ENCODE measurements around the gene PCSK5. TPM values are rescaled to one million over a fixed set of nuclear protein-coding genes. Genes with fewer than 3 reads are reported as not detected.

Gene PCSK5
- total and polyA plus RNA-seq, 8 donors: 0.99 to 10.3 (median 4.4) TPM

- TF ChIP-seq, protein P1, sequence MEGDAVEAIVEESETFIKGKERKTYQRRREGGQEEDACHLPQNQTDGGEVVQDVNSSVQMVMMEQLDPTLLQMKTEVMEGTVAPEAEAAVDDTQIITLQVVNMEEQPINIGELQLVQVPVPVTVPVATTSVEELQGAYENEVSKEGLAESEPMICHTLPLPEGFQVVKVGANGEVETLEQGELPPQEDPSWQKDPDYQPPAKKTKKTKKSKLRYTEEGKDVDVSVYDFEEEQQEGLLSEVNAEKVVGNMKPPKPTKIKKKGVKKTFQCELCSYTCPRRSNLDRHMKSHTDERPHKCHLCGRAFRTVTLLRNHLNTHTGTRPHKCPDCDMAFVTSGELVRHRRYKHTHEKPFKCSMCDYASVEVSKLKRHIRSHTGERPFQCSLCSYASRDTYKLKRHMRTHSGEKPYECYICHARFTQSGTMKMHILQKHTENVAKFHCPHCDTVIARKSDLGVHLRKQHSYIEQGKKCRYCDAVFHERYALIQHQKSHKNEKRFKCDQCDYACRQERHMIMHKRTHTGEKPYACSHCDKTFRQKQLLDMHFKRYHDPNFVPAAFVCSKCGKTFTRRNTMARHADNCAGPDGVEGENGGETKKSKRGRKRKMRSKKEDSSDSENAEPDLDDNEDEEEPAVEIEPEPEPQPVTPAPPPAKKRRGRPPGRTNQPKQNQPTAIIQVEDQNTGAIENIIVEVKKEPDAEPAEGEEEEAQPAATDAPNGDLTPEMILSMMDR (IDR thresholded peaks at IDR 0.05): no peak
- no peaks in the 10 kb centered on the region for H3K36me3 ChIP-seq
- no peak overlapping the region for H3K27ac ChIP-seq
- no peaks in the 10 kb centered on the region for H3K9me3 ChIP-seq
- H3K4me1 ChIP-seq: peaks cover 0 to 10% (median 8%) of the 10 kb centered on the region in 3 donors
- intact Hi-C loops (cut with DNase I): no loop called here
- ATAC-seq (no peak), FAIRE-seq (no peak), DNase-seq (no peak)
- WGBS, 2 donors: 58 to 72% methylated on average over 1 of the region's 1 CpG
- H3K27me3 ChIP-seq: no peaks in the 10 kb centered on the region
- H3K4me3 ChIP-seq: no peak overlapping the region
These were observed 509.4 kb downstream of the PCSK5 start for GRCh38 chr9:76399856-76400255.

- Histone ChIP-seq H3K4me1 (peaks cover 0 to 8% (median 6%) of the 10 kb centered on the region in 3 donors), H3K27me3 (no peaks in the 10 kb centered on the region), H3K27ac (no peak overlapping the region), H3K9me3 (no peaks in the 10 kb centered on the region), H3K4me3 (no peak overlapping the region), H3K36me3 (no peaks in the 10 kb centered on the region)
- DNase-seq: no peak
- WGBS, 2 donors: 29 to 35% methylated on average over 1 of the region's 1 CpG
- TF ChIP-seq, protein P1 (IDR thresholded peaks at IDR 0.05): no peak
- no peak for ATAC-seq
- FAIRE-seq: no peak
- intact Hi-C loops (cut with DNase I): no loop called here
These were observed 510.1 kb downstream of the PCSK5 start for GRCh38 chr9:76400534-76401096.

GRCh38 chr9:76401176-76401575, 510.7 kb downstream of the PCSK5 start:
- WGBS, 2 donors: 75 to 89% methylated on average over 2 of the region's 2 CpGs
- Histone ChIP-seq H3K4me3 (no peak overlapping the region), H3K9me3 (no peaks in the 10 kb centered on the region), H3K4me1 (peaks cover 0 to 8% (median 6%) of the 10 kb centered on the region in 3 donors), H3K27ac (no peak overlapping the region), H3K36me3 (no peaks in the 10 kb centered on the region), H3K27me3 (no peaks in the 10 kb centered on the region)
- FAIRE-seq (no peak), DNase-seq (no peak), ATAC-seq (no peak)
- intact Hi-C loops (cut with DNase I): no loop called here
- TF ChIP-seq, protein P1 (IDR thresholded peaks at IDR 0.05): no peak

- FAIRE-seq (no peak), ATAC-seq (no peak), DNase-seq (no peak)
- no peak overlapping the region for H3K27ac ChIP-seq
- H3K9me3 ChIP-seq: no peaks in the 10 kb centered on the region
- no peak overlapping the region for H3K4me3 ChIP-seq
- H3K36me3 ChIP-seq: no peaks in the 10 kb centered on the region
- intact Hi-C loops (cut with DNase I): no loop called here
- TF ChIP-seq, protein P1 (IDR thresholded peaks at IDR 0.05): no peak
- no peaks in the 10 kb centered on the region for H3K27me3 ChIP-seq
- H3K4me1 ChIP-seq: peaks cover 0 to 8% (median 6%) of the 10 kb centered on the region in 3 donors
- WGBS, 2 donors: 61 to 70% methylated on average over 3 of the region's 3 CpGs
These were observed 511.3 kb downstream of the PCSK5 start for GRCh38 chr9:76401580-76402354.

- H3K27me3 ChIP-seq: no peaks in the 10 kb centered on the region
- no peaks in the 10 kb centered on the region for H3K9me3 ChIP-seq
- 2% methylated on average over 2 of the region's 2 CpGs for WGBS, 2 donors
- FAIRE-seq: peak; percentile 93
- no peaks in the 10 kb centered on the region for H3K36me3 ChIP-seq
- H3K4me3 ChIP-seq: no peak overlapping the region
- peak; percentile 61 to 94 (median 89) for ATAC-seq
- H3K27ac ChIP-seq: peak overlapping the region in 1 of 4 donors; percentile 5
- intact Hi-C loops (cut with DNase I): no loop called here
- peaks cover 0 to 8% (median 6%) of the 10 kb centered on the region in 3 donors for H3K4me1 ChIP-seq
- TF ChIP-seq, protein P1 (IDR thresholded peaks at IDR 0.05): peak in 3 of 4 donors; percentile 37 to 44 (median 38)
- no peak for DNase-seq
These were observed 512.9 kb downstream of the PCSK5 start for GRCh38 chr9:76403352-76403751.

All from pancreas (tissue), 10 donors.